GM23338 (cell line): ENCODE results near the gene CHRNB4. TPM values are rescaled to one million over a fixed set of nuclear protein-coding genes. Genes with fewer than 3 reads are reported as not detected.
"Not testable (repeated sequence)": the region's sequence is repeated elsewhere in the genome, so short reads cannot be mapped to it uniquely, and the experiment has no call there.

ENCODE experiments used
- ATAC-seq: fragments of 200-7000 bp; cut with Tn5 transposase; 3 replicates; pipeline ENCODE4 v1.9.1; 2020
- DNase-seq: peaks from one replicate; pipeline ENCODE4 v3.0.0-alpha.2; 2015; ENCODE audit warnings: low spot score
- H2AFZ ChIP-seq: fragments of 200-600 bp; sonication (generic); 2 replicates; pipeline ENCODE4 v1.8.0; 2016; ENCODE audit warnings: antibody characterized with exemption, mild to moderate bottlenecking, moderate library complexity
- H3F3A ChIP-seq: fragments of 200-600 bp; sonication (generic); replicated peaks from 2 replicates; pipeline ENCODE4 v1.8.0; 2017; ENCODE audit warnings: antibody characterized with exemption, mixed run types, low read depth
- H3K27ac ChIP-seq: fragments of 200-600 bp; sonication (generic); 2 replicates; pipeline ENCODE4 v1.6.1; 2016; ENCODE audit warnings: low read depth
- H3K27me3 ChIP-seq: fragments of 200-600 bp; sonication (generic); 2 replicates; pipeline ENCODE4 v1.8.0; 2016; ENCODE audit warnings: mild to moderate bottlenecking, mixed run types, moderate library complexity; ENCODE audit not compliant: insufficient read depth
- H3K36me3 ChIP-seq: fragments of 200-600 bp; sonication (generic); 2 replicates; pipeline ENCODE4 v1.8.0; 2016; ENCODE audit warnings: mild to moderate bottlenecking; ENCODE audit not compliant: insufficient read depth
- H3K4me1 ChIP-seq: fragments of 200-600 bp; sonication (generic); 2 replicates; pipeline ENCODE4 v1.8.0; 2016; ENCODE audit warnings: mild to moderate bottlenecking, moderate library complexity; ENCODE audit not compliant: insufficient read depth
- H3K4me2 ChIP-seq: fragments of 200-600 bp; sonication (generic); 2 replicates; pipeline ENCODE4 v1.7.1; 2017; ENCODE audit warnings: mixed run types
- H3K4me3 ChIP-seq: fragments of 200-600 bp; sonication (generic); 2 replicates; pipeline ENCODE4 v1.6.1; 2016; ENCODE audit warnings: mixed run types
- H3K79me2 ChIP-seq: fragments of 200-600 bp; sonication (generic); replicated peaks from 2 replicates; pipeline ENCODE4 v1.8.0; 2017; ENCODE audit warnings: mild to moderate bottlenecking; ENCODE audit not compliant: insufficient read depth
- H3K9me2 ChIP-seq: fragments of 200-600 bp; sonication (generic); 2 replicates; pipeline ENCODE4 v1.8.0; 2017; ENCODE audit not compliant: insufficient read depth
- H4K20me1 ChIP-seq: fragments of 200-600 bp; sonication (generic); replicated peaks from 2 replicates; pipeline ENCODE4 v1.8.0; 2017; ENCODE audit warnings: mild to moderate bottlenecking; ENCODE audit not compliant: insufficient read depth
- H3K27ac Mint-ChIP-seq: 2 replicates; pipeline ENCODE4 v1.8.0; 2020; ENCODE audit warnings: inconsistent platforms, mild to moderate bottlenecking, moderate library complexity, mixed read lengths
- H3K27me3 Mint-ChIP-seq: 3 replicates; pipeline ENCODE4 v1.8.0; 2022; ENCODE audit warnings: low read depth, mild to moderate bottlenecking, moderate library complexity, mixed read lengths, inconsistent platforms; ENCODE audit not compliant: insufficient read depth, poor library complexity
- H3K36me3 Mint-ChIP-seq: 3 replicates; pipeline ENCODE4 v1.8.0; 2021; ENCODE audit warnings: low read depth, mild to moderate bottlenecking, inconsistent platforms, moderate library complexity, mixed read lengths
- H3K4me1 Mint-ChIP-seq: 3 replicates; pipeline ENCODE4 v1.8.0; 2020; ENCODE audit warnings: mild to moderate bottlenecking, inconsistent platforms, mixed read lengths
- H3K4me3 Mint-ChIP-seq: 3 replicates; pipeline ENCODE4 v1.8.0; 2021; ENCODE audit warnings: moderate library complexity, mild to moderate bottlenecking, inconsistent platforms, mixed read lengths
- H3K9me3 Mint-ChIP-seq: 3 replicates; pipeline ENCODE4 v1.8.0; 2020; ENCODE audit warnings: moderate library complexity, mild to moderate bottlenecking, inconsistent platforms, mixed read lengths
- CREB1 ChIP-seq: fragments of 250-450 bp; sonication (Bioruptor Pico); IDR thresholded peaks from 2 replicates; pipeline ENCODE4 v1.5.0; 2020; ENCODE audit warnings: low read depth, mild to moderate bottlenecking, moderate library complexity
- EZH2 ChIP-seq: fragments of 200-600 bp; sonication (generic); IDR thresholded peaks from one replicate; pipeline ENCODE4 v1.8.0; 2017; ENCODE audit warnings: antibody characterized with exemption, mild to moderate bottlenecking, low read depth; ENCODE audit not compliant: unreplicated experiment
- NANOG ChIP-seq: IDR thresholded peaks from 2 replicates; pipeline ENCODE4 v1.6.1; 2016; ENCODE audit warnings: antibody characterized with exemption, borderline replicate concordance
- POLR2AphosphoS5 ChIP-seq: IDR thresholded peaks from 2 replicates; pipeline ENCODE4 v1.6.1; 2016; ENCODE audit warnings: antibody characterized with exemption, low read depth
- STAT1 ChIP-seq: IDR thresholded peaks from one replicate; pipeline ENCODE4 v1.6.1; 2016; ENCODE audit warnings: antibody characterized with exemption; ENCODE audit not compliant: unreplicated experiment
- polyA plus RNA-seq: library from polyadenylated mRNA; unstranded; fragments of >200 nt; fragmentation: Nextera tagmentation; extraction: Ambion mirVana; gene quantifications from 2 replicates; pipeline ENCODE4 v1.2.1, GENCODE V29; 2016
- total RNA-seq: library from RNA; depleted of rRNA; stranded (reverse); fragments of >200 nt; shearing (Covaris generic); gene quantifications from 2 replicates; pipeline ENCODE4 v1.2.3, GENCODE V29; 2014
- TF ChIP-seq, protein P1 (sequence below): IDR thresholded peaks from 2 replicates; pipeline ENCODE4 v1.6.1; 2016; ENCODE audit warnings: antibody characterized with exemption
- TF ChIP-seq, protein P2 (sequence below): IDR thresholded peaks from one replicate; pipeline ENCODE4 v1.6.1; 2018; ENCODE audit warnings: antibody characterized with exemption; ENCODE audit not compliant: unreplicated experiment

The CHRNB4 gene
- total and polyA plus RNA-seq, 2 experiments from 2014 or later, result 1.4 to 1.6 TPM

GRCh38 chr15:78685159-78685921 lies 44.3 kb upstream of the CHRNB4 start:
- Histone ChIP-seq H3K4me3 (no peak overlapping the region), H3K79me2 (no peaks in the 10 kb centered on the region), H3K27ac (no peak overlapping the region), H3K27me3 (no peaks in the 10 kb centered on the region), H2AFZ (peak overlapping the region; percentile 69), H3K4me2 (peak overlapping the region; percentile 56), H3K36me3 (no peaks in the 10 kb centered on the region), H3F3A (no peaks in the 10 kb centered on the region; the same call in 1 of the 2 replicates), H4K20me1 (no peaks in the 10 kb centered on the region), H3K4me1 (peaks cover 32% of the 10 kb centered on the region), H3K9me2 (no peaks in the 10 kb centered on the region)
- peak; percentile 64 for ATAC-seq
- peaks cover 47% of the 10 kb centered on the region for H3K4me1 Mint-ChIP-seq
- H3K27ac Mint-ChIP-seq, result peak overlapping the region; percentile 78
- peak; percentile 40 for DNase-seq
- no peaks in the 10 kb centered on the region for H3K36me3 Mint-ChIP-seq
- H3K4me3 Mint-ChIP-seq, result no peak overlapping the region
- peaks cover 13% of the 10 kb centered on the region for H3K27me3 Mint-ChIP-seq
- no peaks in the 10 kb centered on the region; the same call in 2 of the 3 replicates for H3K9me3 Mint-ChIP-seq
- TF ChIP-seq NANOG (no peak), STAT1 (no peak), EZH2 (no peak)
- TF ChIP-seq, protein P1, sequence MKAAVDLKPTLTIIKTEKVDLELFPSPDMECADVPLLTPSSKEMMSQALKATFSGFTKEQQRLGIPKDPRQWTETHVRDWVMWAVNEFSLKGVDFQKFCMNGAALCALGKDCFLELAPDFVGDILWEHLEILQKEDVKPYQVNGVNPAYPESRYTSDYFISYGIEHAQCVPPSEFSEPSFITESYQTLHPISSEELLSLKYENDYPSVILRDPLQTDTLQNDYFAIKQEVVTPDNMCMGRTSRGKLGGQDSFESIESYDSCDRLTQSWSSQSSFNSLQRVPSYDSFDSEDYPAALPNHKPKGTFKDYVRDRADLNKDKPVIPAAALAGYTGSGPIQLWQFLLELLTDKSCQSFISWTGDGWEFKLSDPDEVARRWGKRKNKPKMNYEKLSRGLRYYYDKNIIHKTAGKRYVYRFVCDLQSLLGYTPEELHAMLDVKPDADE, result no peak
- TF ChIP-seq, protein P2, sequence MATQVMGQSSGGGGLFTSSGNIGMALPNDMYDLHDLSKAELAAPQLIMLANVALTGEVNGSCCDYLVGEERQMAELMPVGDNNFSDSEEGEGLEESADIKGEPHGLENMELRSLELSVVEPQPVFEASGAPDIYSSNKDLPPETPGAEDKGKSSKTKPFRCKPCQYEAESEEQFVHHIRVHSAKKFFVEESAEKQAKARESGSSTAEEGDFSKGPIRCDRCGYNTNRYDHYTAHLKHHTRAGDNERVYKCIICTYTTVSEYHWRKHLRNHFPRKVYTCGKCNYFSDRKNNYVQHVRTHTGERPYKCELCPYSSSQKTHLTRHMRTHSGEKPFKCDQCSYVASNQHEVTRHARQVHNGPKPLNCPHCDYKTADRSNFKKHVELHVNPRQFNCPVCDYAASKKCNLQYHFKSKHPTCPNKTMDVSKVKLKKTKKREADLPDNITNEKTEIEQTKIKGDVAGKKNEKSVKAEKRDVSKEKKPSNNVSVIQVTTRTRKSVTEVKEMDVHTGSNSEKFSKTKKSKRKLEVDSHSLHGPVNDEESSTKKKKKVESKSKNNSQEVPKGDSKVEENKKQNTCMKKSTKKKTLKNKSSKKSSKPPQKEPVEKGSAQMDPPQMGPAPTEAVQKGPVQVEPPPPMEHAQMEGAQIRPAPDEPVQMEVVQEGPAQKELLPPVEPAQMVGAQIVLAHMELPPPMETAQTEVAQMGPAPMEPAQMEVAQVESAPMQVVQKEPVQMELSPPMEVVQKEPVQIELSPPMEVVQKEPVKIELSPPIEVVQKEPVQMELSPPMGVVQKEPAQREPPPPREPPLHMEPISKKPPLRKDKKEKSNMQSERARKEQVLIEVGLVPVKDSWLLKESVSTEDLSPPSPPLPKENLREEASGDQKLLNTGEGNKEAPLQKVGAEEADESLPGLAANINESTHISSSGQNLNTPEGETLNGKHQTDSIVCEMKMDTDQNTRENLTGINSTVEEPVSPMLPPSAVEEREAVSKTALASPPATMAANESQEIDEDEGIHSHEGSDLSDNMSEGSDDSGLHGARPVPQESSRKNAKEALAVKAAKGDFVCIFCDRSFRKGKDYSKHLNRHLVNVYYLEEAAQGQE, result no peak

- H3K4me3 ChIP-seq, result no peak overlapping the region
- no peak overlapping the region; the same call in 1 of the 2 replicates for H3K4me2 ChIP-seq
- H3K9me2 ChIP-seq, result no peaks in the 10 kb centered on the region
- Mint-ChIP-seq H3K9me3 (no peaks in the 10 kb centered on the region; the same call in 2 of the 3 replicates), H3K4me1 (peaks cover 47% of the 10 kb centered on the region), H3K4me3 (no peak overlapping the region), H3K27ac (no peak overlapping the region), H3K27me3 (peaks cover 11% of the 10 kb centered on the region), H3K36me3 (no peaks in the 10 kb centered on the region)
- no peak overlapping the region for H2AFZ ChIP-seq
- no peak for DNase-seq
- no peak overlapping the region for H3K27ac ChIP-seq
- H3F3A ChIP-seq, result no peaks in the 10 kb centered on the region; the same call in 1 of the 2 replicates
- H3K36me3 ChIP-seq, result no peaks in the 10 kb centered on the region
- peaks cover 32% of the 10 kb centered on the region for H3K4me1 ChIP-seq
- H4K20me1 ChIP-seq, result no peaks in the 10 kb centered on the region
- no peak for ATAC-seq
- no peaks in the 10 kb centered on the region for H3K79me2 ChIP-seq
- no peaks in the 10 kb centered on the region for H3K27me3 ChIP-seq
- TF ChIP-seq CREB1 (no peak), POLR2AphosphoS5 (no peak), STAT1 (no peak)
- TF ChIP-seq, protein P1, result no peak
Measured at GRCh38 chr15:78684657-78685056, 43.6 kb upstream of the CHRNB4 start.

DNA sequence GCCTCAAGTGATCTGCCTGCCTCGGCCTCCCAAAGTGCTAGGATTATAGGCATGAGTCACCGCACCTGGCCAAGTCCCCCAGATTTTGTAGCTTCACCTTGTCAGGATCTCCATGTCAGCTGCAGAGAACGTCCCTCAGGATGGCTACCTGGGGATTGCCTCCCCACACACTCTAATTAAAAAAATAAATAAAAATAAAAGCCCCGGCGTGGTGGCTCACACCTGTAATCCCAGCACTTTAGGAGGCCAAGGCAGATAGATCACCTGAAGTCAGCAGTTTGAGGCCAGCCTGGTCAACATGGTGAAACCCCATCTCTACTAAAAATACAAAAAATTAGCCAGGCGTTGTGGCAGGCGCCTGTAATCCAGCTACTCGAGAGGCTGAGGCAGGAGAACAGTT lies 42.6 kb upstream of the CHRNB4 start:
- not testable (repeated sequence) for H3K27me3 ChIP-seq

More for the DNA sequence above, 42.6 kb upstream of the CHRNB4 start:
- H3K9me3 Mint-ChIP-seq, H3K36me3 Mint-ChIP-seq, H3K4me3 ChIP-seq, ATAC-seq, H3K36me3 ChIP-seq, H3K4me3 Mint-ChIP-seq, H3K9me2 ChIP-seq, DNase-seq, H4K20me1 ChIP-seq, H3K27ac ChIP-seq, H3K27ac Mint-ChIP-seq, H3F3A ChIP-seq, H3K4me2 ChIP-seq, H3K79me2 ChIP-seq, H2AFZ ChIP-seq: not testable (repeated sequence)
- Mint-ChIP-seq H3K4me1 (peaks cover 47% of the 10 kb centered on the region), H3K27me3 (peaks cover 11% of the 10 kb centered on the region)
- peaks cover 32% of the 10 kb centered on the region for H3K4me1 ChIP-seq
